SK-N-SH treated with all-trans-retinoic acid at 6 μM for 48 hours (cell line): ENCODE results near the gene AHCYL2.

Experiments
- ATAC-seq: fragments of 200-7000 bp; cut with Tn5 transposase; 3 replicates; pipeline ENCODE4 v1.9.1; 2020; ENCODE audit warnings: mild to moderate bottlenecking, moderate library complexity
- ARNTL ChIP-seq: fragments of 450-650 bp; formaldehyde crosslinking; IDR thresholded peaks from 2 replicates; pipeline ENCODE4 v1.5.0; 2020; ENCODE audit warnings: low read depth, mild to moderate bottlenecking, moderate library complexity, borderline replicate concordance
- BACH2 ChIP-seq: fragments of 250-450 bp; sonication (Bioruptor Pico); IDR thresholded peaks from 2 replicates; pipeline ENCODE4 v1.9.0; 2021; ENCODE audit warnings: mild to moderate bottlenecking, borderline replicate concordance
- CREB5 ChIP-seq: fragments of 250-450 bp; sonication (Bioruptor Pico); IDR thresholded peaks from 2 replicates; pipeline ENCODE4 v1.5.1; 2020; ENCODE audit warnings: low read depth, mild to moderate bottlenecking, moderate library complexity
- CSRNP3 ChIP-seq: fragments of 250-450 bp; sonication (Bioruptor Pico); IDR thresholded peaks from 2 replicates; pipeline ENCODE4 v1.5.1; 2021; ENCODE audit warnings: mild to moderate bottlenecking, moderate library complexity
- ESRRG ChIP-seq: fragments of 250-450 bp; sonication (Bioruptor Pico); IDR thresholded peaks from 2 replicates; pipeline ENCODE4 v1.6.1; 2021; ENCODE audit warnings: mild to moderate bottlenecking
- GLIS3 ChIP-seq: fragments of 250-450 bp; sonication (Bioruptor Pico); IDR thresholded peaks from 2 replicates; pipeline ENCODE4 v1.5.0; 2020; ENCODE audit warnings: mild to moderate bottlenecking, moderate library complexity
- ISL1 ChIP-seq: fragments of 250-450 bp; sonication (Bioruptor Pico); IDR thresholded peaks from 2 replicates; pipeline ENCODE4 v2.1.2; 2022; ENCODE audit warnings: mild to moderate bottlenecking, moderate library complexity
- OSR1 ChIP-seq: fragments of 250-450 bp; sonication (Bioruptor Pico); IDR thresholded peaks from 2 replicates; pipeline ENCODE4 v1.8.0; 2022; ENCODE audit warnings: moderate library complexity, mild to moderate bottlenecking, inconsistent platforms
- PATZ1 ChIP-seq: fragments of 250-450 bp; sonication (Bioruptor Pico); IDR thresholded peaks from 2 replicates; pipeline ENCODE4 v1.8.0; 2020; ENCODE audit warnings: mild to moderate bottlenecking, moderate library complexity, borderline replicate concordance
- POU6F1 ChIP-seq: fragments of 250-450 bp; sonication (Bioruptor Pico); IDR thresholded peaks from 2 replicates; pipeline ENCODE4 v1.8.0; 2021; ENCODE audit warnings: low read depth, mild to moderate bottlenecking, moderate library complexity, borderline replicate concordance
- RARB ChIP-seq: fragments of 250-450 bp; sonication (Bioruptor Pico); IDR thresholded peaks from 2 replicates; pipeline ENCODE4 v1.8.0; 2021; ENCODE audit warnings: mild to moderate bottlenecking, moderate library complexity
- SNAI2 ChIP-seq: fragments of 250-450 bp; sonication (Bioruptor Pico); IDR thresholded peaks from 2 replicates; pipeline ENCODE4 v1.5.0; 2020; ENCODE audit warnings: mild to moderate bottlenecking, moderate library complexity
- TCF4 ChIP-seq: fragments of 250-450 bp; sonication (Bioruptor Pico); IDR thresholded peaks from 2 replicates; pipeline ENCODE4 v1.8.0; 2021; ENCODE audit warnings: mild to moderate bottlenecking, moderate library complexity, borderline replicate concordance
- TOX ChIP-seq: fragments of 250-450 bp; sonication (Bioruptor Pico); IDR thresholded peaks from 2 replicates; pipeline ENCODE4 v1.8.0; 2021; ENCODE audit warnings: mild to moderate bottlenecking, moderate library complexity, borderline replicate concordance
- TSHZ2 ChIP-seq: fragments of 250-450 bp; sonication (Bioruptor Pico); IDR thresholded peaks from 2 replicates; pipeline ENCODE4 v1.5.0; 2020; ENCODE audit warnings: mild to moderate bottlenecking, moderate library complexity
- ZC3H10 ChIP-seq: fragments of 250-450 bp; sonication (Bioruptor Pico); IDR thresholded peaks from 2 replicates; pipeline ENCODE4 v1.5.1; 2021; ENCODE audit warnings: mild to moderate bottlenecking, moderate library complexity
- ZFP3 ChIP-seq: fragments of 250-450 bp; sonication (Bioruptor Pico); IDR thresholded peaks from 2 replicates; pipeline ENCODE4 v1.5.0; 2020; ENCODE audit warnings: mild to moderate bottlenecking, moderate library complexity
- ZFP30 ChIP-seq: fragments of 450-650 bp; formaldehyde crosslinking; IDR thresholded peaks from 2 replicates; pipeline ENCODE4 v1.5.0; 2022; ENCODE audit warnings: mild to moderate bottlenecking, moderate library complexity
- ZNF70 ChIP-seq: fragments of 450-650 bp; formaldehyde crosslinking; IDR thresholded peaks from 2 replicates; pipeline ENCODE4 v1.5.0; 2020; ENCODE audit warnings: mild to moderate bottlenecking, moderate library complexity
- ZNF8 ChIP-seq: fragments of 450-650 bp; formaldehyde crosslinking; IDR thresholded peaks from 2 replicates; pipeline ENCODE4 v1.5.0; 2020; ENCODE audit warnings: mild to moderate bottlenecking, moderate library complexity

AHCYL2 gene

GRCh38 chr7:129389829-129390228, 165.0 kb downstream of the AHCYL2 start (continued):
- no peak for TF ChIP-seq CREB5
- TF ChIP-seq ESRRG, result no peak
- TF ChIP-seq TSHZ2 (CRISPR knock-in tag), result no peak
- TF ChIP-seq SNAI2 (CRISPR knock-in tag), result no peak
- TF ChIP-seq, all 23 proteins: peak for 0

GRCh38 chr7:129390314-129390713, 165.5 kb downstream of the AHCYL2 start:
- TF ChIP-seq ZNF8 (CRISPR knock-in tag) (no peak), TCF4 (CRISPR knock-in tag) (no peak), PATZ1 (CRISPR knock-in tag) (no peak), ZNF70 (CRISPR knock-in tag) (no peak)
- ATAC-seq, result no peak

- no peak for TF ChIP-seq GLIS3
- TF ChIP-seq TOX (CRISPR knock-in tag), result no peak
- TF ChIP-seq ZFP3 (CRISPR knock-in tag), result no peak
- TF ChIP-seq CSRNP3 (CRISPR knock-in tag), result no peak
- no peak for TF ChIP-seq POU6F1 (CRISPR knock-in tag)
- TF ChIP-seq RARB (CRISPR knock-in tag), result no peak
- TF ChIP-seq ESRRG, result no peak
- no peak for TF ChIP-seq PATZ1 (CRISPR knock-in tag)
- TF ChIP-seq ZFP30, result no peak
- no peak for TF ChIP-seq TCF4 (CRISPR knock-in tag)
- TF ChIP-seq ARNTL (CRISPR knock-in tag), result no peak
- no peak for TF ChIP-seq SNAI2 (CRISPR knock-in tag)
- no peak for TF ChIP-seq ZC3H10 (CRISPR knock-in tag)
- TF ChIP-seq CREB5, result no peak
- no peak for TF ChIP-seq BACH2
- no peak for TF ChIP-seq OSR1
- no peak for TF ChIP-seq ISL1 (CRISPR knock-in tag)
- no peak; the same call in 2 of the 3 replicates for ATAC-seq
Measured at GRCh38 chr7:129391546-129392171, 166.8 kb downstream of the AHCYL2 start.
